Measurements from ENCODE around the gene CENPM. TPM values are rescaled to one million over a fixed set of nuclear protein-coding genes. Genes with fewer than 3 reads are reported as not detected.

Gene CENPM
- total RNA-seq, 1 donor from 2014 or later, result not detected

GRCh38 chr22:41900652-41901312 is 46.2 kb downstream of the CENPM start:
- no peak for DNase-seq (ENCODE audit: low spot score)

GRCh38 chr22:41899992-41900651 is 46.8 kb downstream of the CENPM start:
- DNase-seq (ENCODE audit: low spot score), result no peak

- DNase-seq (ENCODE audit: low spot score), result no peak
Observed at GRCh38 chr22:41899110-41899509, 47.8 kb downstream of the CENPM start.

DNA sequence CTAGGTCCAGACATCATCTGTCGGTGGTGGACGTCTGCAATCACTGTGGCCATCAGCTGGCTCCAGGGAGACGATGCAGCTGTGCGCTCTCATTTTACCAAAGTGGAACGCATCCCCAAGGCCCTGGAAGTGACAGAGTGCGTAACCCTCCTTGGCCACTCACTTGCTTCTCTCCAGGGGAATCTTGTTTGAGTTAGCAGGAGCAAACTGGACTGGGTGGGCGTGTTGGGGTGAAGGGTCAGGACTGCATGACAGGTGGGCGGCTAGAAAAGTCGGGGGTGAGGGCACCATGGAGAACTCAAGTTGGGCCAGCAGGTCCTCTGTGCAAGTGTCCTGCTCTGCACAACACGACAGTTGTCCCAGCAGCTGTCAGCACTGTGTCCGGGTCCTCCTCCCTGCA is 48.3 kb downstream of the CENPM start:
- DNase-seq (ENCODE audit: low spot score), result no peak

- no peak for DNase-seq (ENCODE audit: low spot score)
Observed at GRCh38 chr22:41893591-41894375, 53.2 kb downstream of the CENPM start.

- DNase-seq (ENCODE audit: low spot score), result no peak
Observed at GRCh38 chr22:41892721-41893120, 54.2 kb downstream of the CENPM start.

- no peak for DNase-seq (ENCODE audit: low spot score)
Observed at GRCh38 chr22:41891407-41891806, 55.5 kb downstream of the CENPM start.

Other genes with a start within 250 kb of the CENPM start
- gene MEI1, start 247.6 kb downstream of the CENPM start, total RNA-seq (ENCODE audit: insufficient read depth, low replicate concordance), result 7.5 TPM
- gene CCDC134, start 146.5 kb downstream of the CENPM start, total RNA-seq (ENCODE audit: insufficient read depth, low replicate concordance), result 7.5 TPM
- gene SREBF2, start 114.0 kb downstream of the CENPM start, total RNA-seq (ENCODE audit: insufficient read depth, low replicate concordance), result 26.0 TPM
- gene SHISA8, start 32.1 kb downstream of the CENPM start, total RNA-seq (ENCODE audit: insufficient read depth, low replicate concordance), result not detected
- 0.48 TPM for gene TNFRSF13C, start 20.3 kb downstream of the CENPM start, total RNA-seq (ENCODE audit: insufficient read depth, low replicate concordance)
- gene SEPTIN3, start 22.3 kb upstream of the CENPM start, total RNA-seq (ENCODE audit: insufficient read depth, low replicate concordance), result 0.48 TPM
- gene WBP2NL, start 51.6 kb upstream of the CENPM start, total RNA-seq (ENCODE audit: insufficient read depth, low replicate concordance), result 6.0 TPM
- gene NAGA, start 123.7 kb upstream of the CENPM start, total RNA-seq (ENCODE audit: insufficient read depth, low replicate concordance), result 34.9 TPM
- 15.4 TPM for gene PHETA2, start 127.1 kb upstream of the CENPM start, total RNA-seq (ENCODE audit: insufficient read depth, low replicate concordance)
- 0.96 TPM for gene SMDT1, start 132.5 kb upstream of the CENPM start, total RNA-seq (ENCODE audit: insufficient read depth, low replicate concordance)
- 34.2 TPM for gene NDUFA6, start 143.6 kb upstream of the CENPM start, total RNA-seq (ENCODE audit: insufficient read depth, low replicate concordance)
- gene CYP2D6, start 183.7 kb upstream of the CENPM start, total RNA-seq (ENCODE audit: insufficient read depth, low replicate concordance), result 1.2 TPM

Measured in umbilical cord (tissue), 2 donors.